Endodermal cell (in vitro differentiated cells): ENCODE data around the gene TEX22. TPM values are rescaled to one million over a fixed set of nuclear protein-coding genes. Genes with fewer than 3 reads are reported as not detected.

Experiments used
- DNase-seq: peaks from one replicate; pipeline ENCODE4 v3.0.0-alpha.2; 2017
- H3K27ac ChIP-seq: 2 replicates; pipeline ENCODE4 v1.5.1; 2013; ENCODE audit warnings: mild to moderate bottlenecking, low read depth, low read length, moderate library complexity
- H3K27me3 ChIP-seq: 2 replicates; pipeline ENCODE4 v1.6.1; 2013; ENCODE audit warnings: mild to moderate bottlenecking, low read length, moderate library complexity; ENCODE audit not compliant: insufficient read depth, control insufficient read depth, poor library complexity, severe bottlenecking
- H3K36me3 ChIP-seq: 2 replicates; pipeline ENCODE4 v1.7.0; 2013; ENCODE audit warnings: mild to moderate bottlenecking, low read length, moderate library complexity; ENCODE audit not compliant: control insufficient read depth, insufficient read depth
- H3K4me1 ChIP-seq: one replicate; pipeline ENCODE4 v1.7.0; 2013; ENCODE audit warnings: low read length; ENCODE audit not compliant: control insufficient read depth, insufficient read depth
- H3K4me3 ChIP-seq: 2 replicates; pipeline ENCODE4 v1.5.1; 2013; ENCODE audit warnings: mild to moderate bottlenecking, low read length, moderate library complexity
- H3K9ac ChIP-seq: 2 replicates; pipeline ENCODE4 v1.6.1; 2013; ENCODE audit warnings: mild to moderate bottlenecking, low read length, moderate library complexity; ENCODE audit not compliant: poor library complexity, severe bottlenecking; ENCODE audit errors: extremely low read depth
- H3K9me3 ChIP-seq: 2 replicates; pipeline ENCODE4 v1.6.1; 2013; ENCODE audit warnings: mild to moderate bottlenecking, low read length, moderate library complexity; ENCODE audit not compliant: control insufficient read depth
- H3K27ac Mint-ChIP-seq: 2 replicates; pipeline ENCODE4 v1.8.0; 2020; ENCODE audit warnings: mixed read lengths
- H3K27me3 Mint-ChIP-seq: 2 replicates; pipeline ENCODE4 v1.8.0; 2021; ENCODE audit warnings: mild to moderate bottlenecking, mixed read lengths; ENCODE audit not compliant: insufficient read depth
- H3K36me3 Mint-ChIP-seq: 2 replicates; pipeline ENCODE4 v1.8.0; 2020; ENCODE audit warnings: low read depth, mixed read lengths
- H3K4me1 Mint-ChIP-seq: 2 replicates; pipeline ENCODE4 v1.8.0; 2020; ENCODE audit warnings: mixed read lengths
- H3K4me3 Mint-ChIP-seq: 2 replicates; pipeline ENCODE4 v1.8.0; 2020; ENCODE audit warnings: mild to moderate bottlenecking, moderate library complexity, mixed read lengths
- H3K9me3 Mint-ChIP-seq: 2 replicates; pipeline ENCODE4 v1.8.0; 2020; ENCODE audit warnings: mild to moderate bottlenecking, mixed read lengths
- CTCF ChIP-seq: fragments of 200-600 bp; sonication (generic); conservative IDR thresholded peaks from 2 replicates; pipeline ENCODE4 v1.5.0; 2021; ENCODE audit warnings: antibody characterized with exemption, mild to moderate bottlenecking
- WGBS, 2 experiments: methylation state at CpG; one replicate each; pipeline versions ENCODE4 v1.1.5 to v1.1.7; 2013; ENCODE audit warnings: missing lambda C conversion rate in 2 of 2, mixed read lengths in 1 of 2; ENCODE audit not compliant: insufficient coverage in 1 of 2, insufficient read length in 1 of 2; 5-methylcytosine and 5-hydroxymethylcytosine counted together
- total RNA-seq, 2 donors: library from RNA; stranded (reverse); fragmentation: NEBNext Ultra II Directional in 1 of 2; extraction: Animal tissue kit (Norgen Biotek cat#: 25700) in 1 of 2; gene quantifications; 2 replicates in 1 of 2; 3 replicates in 1 of 2; pipeline ENCODE4 v1.2.1, GENCODE V29; 2021

Gene TEX22
- total RNA-seq, 2 donors from 2014 or later, result 1.9 to 3.5 TPM

- Histone ChIP-seq H3K9ac (no peak overlapping the region), H3K4me1 (no peaks in the 10 kb centered on the region), H3K27me3 (no peaks in the 10 kb centered on the region), H3K27ac (no peak overlapping the region), H3K4me3 (no peak overlapping the region), H3K9me3 (peaks cover 19% of the 10 kb centered on the region), H3K36me3 (peaks cover 41% of the 10 kb centered on the region)
- no peak for DNase-seq
- WGBS, 2 experiments, result 87% methylated on average over 1 of the region's 1 CpG; no CpG with 5 or more reads in 1 of the 2 experiments
- H3K9me3 Mint-ChIP-seq, result peaks cover 10% of the 10 kb centered on the region
- H3K4me1 Mint-ChIP-seq, result no peaks in the 10 kb centered on the region
- no peak for TF ChIP-seq CTCF
- H3K36me3 Mint-ChIP-seq, result peaks cover 72% of the 10 kb centered on the region
- H3K4me3 Mint-ChIP-seq, result no peak overlapping the region
- H3K27ac Mint-ChIP-seq, result no peak overlapping the region
- no peaks in the 10 kb centered on the region for H3K27me3 Mint-ChIP-seq
These were observed 32.9 kb downstream of the TEX22 start for GRCh38 chr14:105431256-105431655.

- TF ChIP-seq CTCF, result no peak
- Mint-ChIP-seq H3K27ac (no peak overlapping the region), H3K36me3 (peaks cover 65% of the 10 kb centered on the region), H3K4me3 (no peak overlapping the region), H3K9me3 (peaks cover 10% of the 10 kb centered on the region), H3K27me3 (no peaks in the 10 kb centered on the region), H3K4me1 (no peaks in the 10 kb centered on the region)
- no peak overlapping the region for H3K4me3 ChIP-seq
- no peak overlapping the region for H3K9ac ChIP-seq
- peaks cover 31% of the 10 kb centered on the region for H3K36me3 ChIP-seq
- 91 to 95% methylated on average over 12 of the region's 12 CpGs for WGBS, 2 experiments
- H3K4me1 ChIP-seq, result no peaks in the 10 kb centered on the region
- H3K9me3 ChIP-seq, result peaks cover 6% of the 10 kb centered on the region
- no peak for DNase-seq
- no peaks in the 10 kb centered on the region for H3K27me3 ChIP-seq
- H3K27ac ChIP-seq, result no peak overlapping the region
These were observed 34.3 kb downstream of the TEX22 start for GRCh38 chr14:105432657-105433056.

- DNase-seq, result no peak
- Mint-ChIP-seq H3K4me1 (no peaks in the 10 kb centered on the region), H3K36me3 (peaks cover 62% of the 10 kb centered on the region), H3K9me3 (peaks cover 7% of the 10 kb centered on the region), H3K27me3 (no peaks in the 10 kb centered on the region), H3K27ac (no peak overlapping the region), H3K4me3 (no peak overlapping the region)
- H3K4me3 ChIP-seq, result no peak overlapping the region
- TF ChIP-seq CTCF, result no peak
- no peak overlapping the region for H3K9ac ChIP-seq
- H3K4me1 ChIP-seq, result no peaks in the 10 kb centered on the region
- 87 to 89% methylated on average over 14 to 17 of the region's 17 CpGs for WGBS, 2 experiments
- H3K36me3 ChIP-seq, result peaks cover 27% of the 10 kb centered on the region
- H3K9me3 ChIP-seq, result peaks cover 6% of the 10 kb centered on the region
- H3K27ac ChIP-seq, result no peak overlapping the region
- H3K27me3 ChIP-seq, result no peaks in the 10 kb centered on the region
These were observed 34.8 kb downstream of the TEX22 start for GRCh38 chr14:105433161-105433605.
